CD4-positive, alpha-beta T cell treated with Interleukin-1 beta for 1 hour (primary cell): ENCODE data around the gene MRPL1.

Experiments
- DNase-seq, 2 donors: peaks; one replicate each; pipeline ENCODE4 v3.0.0-alpha.2; 2020 to 2022

The MRPL1 gene

GRCh38 chr4:77862478-77863216 lies at the start of gene MRPL1:
TSS of gene MRPL1 (plus strand) at chr4:77862830. CDS start at chr4:77862849, 19 bp downstream.
- peak; percentile 92 to 93 for DNase-seq

DNA sequence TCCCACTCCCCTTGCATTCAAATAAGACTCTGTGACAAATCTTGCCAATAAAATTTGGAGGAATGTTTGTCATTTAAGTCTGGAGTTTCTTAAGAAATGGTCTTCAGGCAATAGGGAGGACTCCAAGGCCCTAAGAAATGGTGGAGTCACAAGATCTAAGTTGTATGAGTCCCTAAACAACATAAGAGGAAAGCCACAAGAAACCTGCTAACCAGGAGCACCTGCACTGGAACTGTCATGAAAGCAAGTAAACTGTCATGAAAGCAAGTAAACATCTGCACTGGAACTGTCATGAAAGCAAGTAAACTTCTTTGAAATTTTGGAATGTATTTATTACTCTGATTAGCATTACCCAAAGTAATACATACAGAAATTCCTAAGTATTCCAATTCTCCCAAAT lies 47.0 kb upstream of the MRPL1 start:
- peak in 1 of 2 donors; percentile 31 for DNase-seq

DNA sequence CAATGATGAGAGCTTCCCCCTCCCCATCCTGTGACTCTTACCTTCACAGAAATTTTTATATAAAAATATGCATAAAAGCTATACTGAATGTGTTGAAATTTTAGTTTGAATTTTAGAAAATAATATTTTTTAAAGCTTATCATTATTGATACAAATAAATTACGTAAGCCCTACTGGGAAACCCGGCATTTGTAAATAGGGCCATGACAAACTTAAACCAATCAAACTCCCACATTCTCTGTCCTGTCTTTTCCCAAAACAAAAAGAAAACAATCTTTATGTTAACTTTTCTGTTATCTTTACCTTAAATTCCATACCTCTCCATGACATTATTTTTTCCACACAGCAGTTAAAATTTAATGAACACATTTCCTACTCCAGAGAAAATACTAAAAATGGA lies 46.1 kb upstream of the MRPL1 start:
- no peak for DNase-seq

- DNase-seq, result no peak
Measured at GRCh38 chr4:77817304-77818072, 45.1 kb upstream of the MRPL1 start.

DNA sequence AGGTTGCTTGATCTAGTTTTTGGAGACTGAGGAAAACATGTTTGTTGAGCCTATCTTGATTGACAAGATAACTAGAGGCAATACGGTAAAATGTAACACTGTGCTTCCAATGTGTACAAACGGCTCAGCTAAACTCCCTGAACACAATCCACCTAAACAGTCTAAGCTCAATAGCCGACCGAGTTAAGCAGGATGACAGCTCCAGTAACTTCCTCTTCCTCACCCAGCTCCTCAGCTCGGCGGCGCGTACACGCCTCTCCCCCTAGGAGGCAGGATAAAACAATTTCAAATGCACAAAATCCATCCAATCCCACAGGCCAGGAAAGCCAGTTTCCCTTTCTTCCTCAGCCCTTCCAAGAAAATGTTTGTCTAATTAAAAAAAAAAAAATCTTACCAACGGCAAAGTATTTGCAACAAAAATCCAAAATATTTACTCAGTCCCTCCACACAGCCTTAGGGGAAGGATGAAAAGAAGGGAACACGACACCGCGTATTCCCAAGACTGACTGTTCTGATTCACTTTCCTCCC lies 44.5 kb upstream of the MRPL1 start:
- peak; percentile 49 to 58 for DNase-seq

DNA sequence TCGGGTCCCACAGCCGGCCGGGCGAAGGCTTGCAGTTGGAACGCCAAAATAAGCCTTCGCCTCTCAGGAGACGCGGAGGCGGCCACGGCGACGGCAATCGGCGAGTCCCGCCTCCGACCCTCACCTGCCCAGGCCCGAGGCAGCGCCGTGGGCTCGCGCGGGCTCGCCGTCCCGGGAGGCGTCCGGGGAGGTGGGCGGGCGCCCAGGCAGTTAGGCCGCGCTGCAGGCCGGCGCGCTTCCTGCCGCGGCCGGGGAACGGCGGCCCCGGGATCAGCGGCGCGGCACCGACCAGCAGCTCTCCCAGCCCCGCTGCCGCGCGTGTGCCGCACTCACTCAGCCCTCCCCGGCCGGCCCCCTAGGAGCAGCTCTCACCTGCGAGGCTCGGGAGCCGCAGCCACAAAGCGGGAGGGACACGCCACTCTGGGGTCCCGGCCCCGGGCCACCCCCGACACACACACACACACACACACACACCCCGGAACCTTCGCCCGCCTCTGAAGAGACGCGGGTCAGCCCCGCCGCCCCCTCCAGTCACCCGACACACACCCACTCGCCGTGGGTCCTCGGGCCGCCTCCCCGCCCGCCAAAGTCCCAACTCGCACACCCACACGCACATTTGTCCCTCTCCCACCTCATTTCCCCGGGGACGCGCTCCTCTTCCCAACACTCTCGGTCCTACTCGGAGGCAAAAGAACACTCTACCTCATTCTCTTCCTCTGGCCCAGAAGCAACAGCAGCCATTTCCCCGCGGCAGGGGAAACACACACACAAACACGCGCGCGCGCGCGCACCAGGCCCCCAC lies 43.8 kb upstream of the MRPL1 start, which contains the start of gene CNOT6L:
Gene CNOT6L (minus strand): TSS at position 767 of the 802 bp plus-strand sequence. CDS start 60 bp downstream, at position 707.
- DNase-seq, result peak; percentile 88 to 90

DNA sequence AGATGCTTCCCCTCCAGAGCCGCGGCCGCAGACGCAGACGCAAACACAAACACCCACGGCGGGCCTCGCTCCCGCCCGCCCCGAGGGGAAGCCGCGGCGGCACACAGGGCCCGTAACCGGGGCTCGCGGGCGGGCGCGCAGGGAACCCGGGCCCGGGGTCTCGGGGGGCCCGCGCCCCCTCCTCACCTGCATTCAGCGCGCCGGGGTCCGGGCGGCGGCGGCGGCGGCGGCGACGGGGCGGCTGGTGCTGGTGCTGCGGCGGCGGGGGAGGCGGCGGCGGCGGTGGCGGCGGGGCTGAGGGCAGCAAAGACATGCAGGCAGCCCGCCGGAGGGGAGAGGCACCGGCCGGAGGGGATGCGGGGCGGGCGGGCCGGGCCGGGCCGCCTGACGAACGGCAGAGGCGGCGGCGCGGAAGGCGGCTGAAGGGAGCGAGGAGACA lies 43.2 kb upstream of the MRPL1 start:
- DNase-seq, result no peak

- DNase-seq, result peak; percentile 93 to 94
Measured at GRCh38 chr4:77819843-77820648, 42.6 kb upstream of the MRPL1 start.

DNA sequence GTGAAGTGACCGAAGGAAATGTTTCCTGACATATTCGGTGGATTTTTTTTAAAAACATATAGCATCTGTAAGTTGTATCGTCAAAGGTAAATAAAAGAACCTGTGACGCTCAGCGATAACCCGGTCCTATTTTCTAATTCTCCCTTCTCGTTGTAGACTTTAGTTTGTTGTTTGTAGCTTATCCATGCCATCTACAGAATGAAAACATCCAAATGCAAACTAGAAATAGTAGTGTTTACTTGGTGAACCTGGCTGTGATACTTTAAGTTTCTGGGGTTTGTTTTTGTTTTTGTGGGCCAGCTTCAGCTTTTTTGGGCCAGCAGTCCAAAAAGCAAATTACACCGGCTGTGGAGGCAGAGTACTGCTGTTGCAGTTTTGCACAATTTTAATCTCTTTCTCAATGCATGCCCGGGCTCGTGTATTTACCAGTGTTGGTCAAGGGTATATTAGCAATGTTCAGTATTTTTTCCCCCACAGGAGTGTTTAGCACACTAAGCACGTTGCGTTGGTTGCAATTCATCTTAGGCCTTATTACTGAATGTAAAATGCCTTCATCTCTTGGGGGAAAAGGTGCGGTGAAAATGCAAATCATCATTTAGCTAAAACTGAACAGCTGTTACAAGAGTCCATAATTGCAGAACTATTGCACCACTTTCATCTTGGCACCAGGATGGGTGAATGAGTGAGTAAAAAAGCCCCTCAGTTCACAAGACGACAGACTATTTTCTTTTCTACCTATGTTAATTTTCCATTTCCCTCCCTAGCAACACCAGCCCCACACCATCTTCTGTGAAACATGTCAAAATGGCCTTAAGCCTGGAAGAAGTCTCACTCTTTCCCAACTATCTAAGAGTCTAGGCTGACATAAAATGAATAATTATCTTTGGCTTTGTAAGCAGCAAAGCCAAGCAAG lies 41.7 kb upstream of the MRPL1 start:
- peak; percentile 23 to 37 for DNase-seq

- peak; percentile 62 to 78 for DNase-seq
Measured at GRCh38 chr4:77821775-77822174, 40.9 kb upstream of the MRPL1 start.

GRCh38 chr4:77826275-77826674 lies 36.4 kb upstream of the MRPL1 start:
- no peak for DNase-seq

DNA sequence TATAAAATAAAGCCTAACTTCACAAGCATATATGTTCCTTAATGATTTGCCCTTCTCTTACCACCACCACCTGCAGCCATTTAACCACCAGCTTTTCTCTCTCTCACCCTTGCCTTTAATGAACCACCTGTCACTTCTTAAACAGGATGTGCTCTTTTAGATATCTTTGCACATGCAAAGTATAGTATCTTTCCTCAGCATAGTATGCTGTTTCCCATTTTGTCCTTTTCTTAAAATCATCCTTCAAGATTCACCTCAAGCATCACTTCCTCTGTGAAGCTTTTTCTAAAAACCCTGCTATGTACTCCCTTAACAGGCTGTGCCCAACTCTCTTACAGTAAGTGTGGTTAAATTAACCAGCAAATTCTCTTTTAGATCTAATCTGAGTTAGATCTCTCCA lies 35.3 kb upstream of the MRPL1 start:
- DNase-seq, result peak in 1 of 2 donors; percentile 40

GRCh38 chr4:77833126-77833724 lies 29.4 kb upstream of the MRPL1 start:
- no peak for DNase-seq

DNA sequence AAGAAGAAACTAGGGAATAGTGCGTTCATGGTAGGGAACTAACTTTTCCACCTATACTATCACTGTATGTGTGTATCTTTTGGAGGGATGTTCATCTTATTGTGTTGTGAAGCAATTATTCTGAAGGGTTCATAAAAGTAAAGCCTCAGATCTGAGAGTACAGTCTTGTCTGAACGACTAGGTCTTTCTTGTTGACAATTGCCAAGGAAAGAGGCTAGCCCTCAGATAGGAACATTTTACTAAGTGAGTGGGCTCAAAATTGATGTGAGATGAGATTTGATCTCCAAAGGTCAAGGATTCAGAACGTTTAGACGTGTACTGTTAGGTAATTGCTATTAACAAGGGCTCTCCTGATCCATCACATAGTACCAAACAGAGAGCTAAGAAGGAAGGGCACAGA lies 28.2 kb upstream of the MRPL1 start:
- DNase-seq, result no peak

DNA sequence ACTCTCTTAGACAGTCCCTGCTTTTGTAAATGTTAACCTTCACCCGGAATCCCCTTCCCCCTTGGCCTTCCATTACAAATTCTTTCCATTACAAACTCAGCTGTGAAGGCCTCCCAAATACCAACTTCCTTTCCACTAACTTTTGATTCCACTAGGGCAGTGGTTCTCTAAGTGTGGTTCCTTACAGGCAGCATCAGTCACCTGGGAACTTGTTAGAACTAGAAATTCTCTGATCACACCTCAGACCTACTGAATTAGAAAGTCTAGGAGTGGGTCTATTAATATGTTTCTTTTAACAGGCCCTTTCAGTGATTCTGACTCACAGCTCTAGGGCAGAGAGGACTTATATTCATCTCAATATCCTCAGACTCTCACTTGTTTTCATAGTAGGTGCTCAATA lies 19.0 kb upstream of the MRPL1 start:
- DNase-seq, result no peak

- DNase-seq, result no peak
Measured at GRCh38 chr4:77844363-77844762, 18.3 kb upstream of the MRPL1 start.

DNA sequence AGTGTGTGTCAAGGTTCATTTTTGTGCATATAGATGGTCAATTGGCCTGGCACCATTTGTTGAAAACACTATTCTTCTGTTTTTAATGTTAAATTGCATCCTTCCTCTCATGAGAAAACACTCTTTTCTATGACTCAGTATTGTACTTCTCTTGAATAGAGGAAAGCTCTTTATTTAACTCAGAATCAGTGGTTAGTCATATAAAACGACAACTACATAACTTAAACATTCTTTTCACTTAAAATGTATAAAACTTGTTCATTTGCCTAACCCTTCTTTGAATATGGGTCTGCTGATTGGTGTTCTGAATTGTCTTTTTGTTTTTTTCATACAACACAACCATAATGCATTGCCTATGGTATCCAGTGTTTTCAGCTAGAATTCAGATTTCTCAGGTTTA lies 17.2 kb upstream of the MRPL1 start:
- DNase-seq, result no peak

DNA sequence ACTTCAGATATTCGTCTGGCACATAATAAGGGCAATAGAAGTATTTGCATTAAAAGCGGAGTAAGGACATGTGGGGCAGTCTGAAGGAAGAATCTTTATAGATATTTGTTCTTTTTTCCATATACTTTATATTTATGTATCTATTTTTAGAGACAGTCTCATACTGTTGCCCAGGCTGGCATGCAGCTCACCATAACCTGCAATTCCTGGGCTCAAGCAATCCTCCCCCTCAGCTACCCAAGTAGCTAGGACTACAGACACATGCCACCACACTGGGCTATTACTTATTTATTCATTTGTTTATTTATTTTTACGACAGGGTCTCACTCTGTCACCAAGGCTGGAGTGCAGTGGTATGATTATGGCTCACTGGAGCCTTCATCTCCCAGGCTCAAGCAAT lies 16.7 kb upstream of the MRPL1 start:
- no peak for DNase-seq

DNA sequence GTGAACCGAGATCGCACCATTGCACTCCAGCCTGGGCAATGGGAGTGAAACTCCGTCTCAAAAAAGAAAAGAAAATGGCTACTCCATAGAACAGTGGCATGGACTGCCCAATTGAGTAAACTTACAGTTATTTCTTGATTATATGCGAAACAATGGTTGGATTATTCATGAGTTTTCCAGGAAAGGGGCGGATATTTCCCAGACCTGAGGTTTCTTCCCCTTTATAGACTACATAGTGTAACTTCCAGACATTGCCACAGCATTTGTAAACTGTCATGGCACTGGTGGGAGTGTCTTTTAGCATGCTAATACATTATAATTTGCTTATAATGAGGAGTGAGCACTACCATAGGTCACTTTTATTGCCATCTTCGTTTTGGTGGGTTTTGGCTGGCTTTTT lies 14.1 kb upstream of the MRPL1 start:
- no peak for DNase-seq

DNA sequence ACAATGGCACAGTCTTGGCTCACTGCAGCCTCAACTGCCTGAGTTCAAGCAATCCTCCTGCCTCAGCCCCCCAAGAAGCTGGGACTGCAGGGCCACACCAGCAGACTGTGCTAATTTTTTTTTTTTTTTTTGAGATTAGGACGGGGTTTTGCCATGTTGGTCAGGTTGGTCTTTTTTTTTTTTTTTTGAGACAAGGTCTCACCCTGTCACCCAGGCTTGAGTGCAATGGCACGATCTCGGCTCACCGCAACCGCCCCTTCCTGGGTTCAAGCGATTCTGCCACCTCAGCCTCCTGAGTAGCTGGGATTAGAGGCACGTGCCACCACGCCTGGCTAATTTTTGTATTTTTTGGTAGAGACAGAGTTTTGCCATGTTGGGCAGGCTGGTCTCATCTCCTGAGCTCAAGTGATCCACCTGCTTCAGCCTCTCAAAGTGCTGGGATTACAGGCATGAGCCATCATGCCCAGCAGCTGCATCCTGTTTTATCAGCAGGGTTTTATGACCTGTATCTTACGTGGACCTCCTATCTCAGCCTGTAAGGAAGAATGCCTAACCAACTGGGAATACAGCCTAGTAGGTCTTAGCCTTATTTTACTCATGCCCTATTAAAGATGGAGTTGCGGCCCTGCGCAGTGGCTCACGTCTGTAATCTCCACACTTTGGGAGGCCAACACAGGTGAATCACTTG lies 13.2 kb upstream of the MRPL1 start:
- DNase-seq, result no peak
